Keratinocyte (primary cell): ENCODE results near the gene ARID5B.

ENCODE experiments used
- CTCF ChIP-seq, 3 experiments: IDR thresholded peaks in 1 of 3; conservative IDR thresholded peaks in 1 of 3; optimal IDR thresholded peaks in 1 of 3; 2 replicates in 2 of 3; 3 replicates in 1 of 3; pipeline versions ENCODE3 to v1.5.1; 2011; ENCODE audit warnings: low read length in 3 of 3, mild to moderate bottlenecking in 3 of 3, moderate library complexity in 2 of 3, control low read depth in 1 of 3, inconsistent platforms in 1 of 3; ENCODE audit not compliant: insufficient read depth in 2 of 3; ENCODE audit errors: extremely low read depth in 1 of 3
- EZH2 ChIP-seq: IDR thresholded peaks from one replicate; pipeline ENCODE4 v1.6.1; 2012; ENCODE audit warnings: inconsistent platforms, mild to moderate bottlenecking, low read length, moderate library complexity

GRCh38 chr10:62058476-62058875 is 157.0 kb downstream of the ARID5B start:
- TF ChIP-seq CTCF (optimal IDR thresholded peaks at IDR 0.05 in 1 of 3, IDR thresholded peaks at IDR 0.05 in 1 of 3, conservative IDR thresholded peaks at IDR 0.05 in 1 of 3; ENCODE audit: extremely low read depth in 1 of 3, insufficient read depth in 2 of 3, low read length in 3 of 3) (no peak), EZH2 (no peak)
